Activated T-cell treated with anti-CD3 and anti-CD28 coated beads for 1 hour (primary cell): ENCODE data around the gene CA5B.
"Not testable (repeated sequence)": the region's sequence is repeated elsewhere in the genome, so short reads cannot be mapped to it uniquely, and the experiment has no call there.

Experiments used
- DNase-seq: peaks from one replicate; pipeline ENCODE4 v3.0.0-alpha.2; 2020; ENCODE audit warnings: low read depth

The CA5B gene

GRCh38 chrX:15814771-15815365 lies 76.8 kb downstream of the CA5B start:
- DNase-seq, result no peak

DNA sequence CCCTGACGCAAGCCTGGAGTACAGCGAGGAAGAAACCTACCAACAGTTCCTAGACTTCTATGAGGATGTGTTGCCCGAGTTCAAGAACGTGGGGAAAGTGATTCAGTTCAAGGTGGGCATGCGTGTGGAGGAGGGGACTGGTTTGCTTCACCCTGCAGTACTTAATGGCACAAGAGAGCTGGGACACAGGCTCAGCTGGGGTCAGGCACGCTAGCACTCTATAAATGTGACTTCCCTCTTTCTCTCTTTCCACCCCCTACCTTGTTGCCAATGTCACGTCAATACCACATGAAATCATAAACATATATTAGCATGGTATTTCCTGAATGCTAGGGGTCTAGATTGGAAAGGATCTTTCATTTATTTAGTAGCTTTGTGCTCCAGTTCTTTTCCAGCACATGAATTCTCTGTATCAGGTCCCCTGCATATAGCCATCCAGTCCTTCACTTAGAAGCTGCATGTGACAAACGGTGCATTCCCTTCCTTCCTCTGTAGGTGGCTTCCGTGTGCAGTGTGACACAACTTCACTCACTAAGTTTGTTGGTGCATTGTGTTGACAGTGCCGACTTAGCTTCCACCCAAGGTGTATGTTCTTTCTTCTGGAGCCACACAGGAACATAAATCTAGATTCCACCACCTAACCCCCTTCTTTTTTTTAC lies 77.8 kb downstream of the CA5B start:
- DNase-seq, result no peak

DNA sequence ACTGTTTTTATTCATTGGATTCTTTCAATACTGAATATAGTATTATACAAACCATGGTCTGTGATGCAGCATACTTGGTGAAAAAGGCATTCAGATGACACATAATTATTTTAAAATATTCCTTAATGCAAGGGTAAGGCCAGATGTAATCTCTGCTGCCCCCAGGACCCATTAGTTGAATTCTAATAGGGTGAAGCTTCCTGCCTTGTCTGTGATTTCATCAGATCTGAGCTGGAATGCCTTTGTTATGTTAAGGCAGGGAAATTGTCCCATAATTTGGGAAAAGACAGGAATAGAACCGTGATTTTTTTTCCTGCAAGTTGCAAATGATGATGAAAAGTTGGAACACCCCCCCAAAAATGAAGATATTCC lies 78.4 kb downstream of the CA5B start:
- DNase-seq, result no peak

GRCh38 chrX:15816886-15817285 lies 78.8 kb downstream of the CA5B start:
- no peak for DNase-seq

- no peak for DNase-seq
Measured at GRCh38 chrX:15820106-15821073, 82.3 kb downstream of the CA5B start.

DNA sequence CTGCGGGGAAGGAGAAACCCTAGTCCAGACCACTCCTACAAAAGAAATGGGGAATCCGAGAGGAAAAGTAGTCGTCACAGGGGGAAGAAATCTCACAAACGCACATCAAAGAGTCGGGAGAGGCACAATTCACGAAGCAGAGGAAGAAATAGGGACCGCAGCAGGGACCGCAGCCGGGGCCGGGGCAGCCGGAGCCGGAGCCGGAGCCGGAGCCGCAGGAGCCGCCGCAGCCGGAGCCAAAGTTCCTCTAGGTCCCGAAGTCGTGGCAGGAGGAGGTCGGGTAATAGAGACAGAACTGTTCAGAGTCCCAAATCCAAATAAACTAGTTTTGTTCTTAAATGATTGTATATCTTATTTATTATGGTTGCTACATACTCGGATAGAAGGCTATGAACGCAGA lies 84.9 kb downstream of the CA5B start:
- DNase-seq, result no peak

DNA sequence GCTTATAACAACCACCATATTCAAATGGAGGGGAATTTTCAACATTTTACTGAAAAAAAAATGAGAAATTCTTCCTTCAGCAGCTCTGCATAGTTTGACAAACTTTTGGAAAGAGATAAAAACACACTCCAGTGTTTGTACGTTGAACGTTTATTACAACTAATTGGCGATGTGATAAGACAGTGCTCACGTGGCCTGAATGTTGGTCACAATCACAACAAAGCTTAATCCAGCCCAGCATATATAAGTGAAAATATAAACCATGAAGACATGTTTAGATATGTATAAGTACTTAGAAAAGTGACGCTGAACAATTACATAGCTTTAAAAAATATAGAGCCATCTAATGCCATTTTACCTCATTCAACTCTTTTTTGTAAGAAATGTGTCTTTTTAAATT lies 87.9 kb downstream of the CA5B start:
- DNase-seq, result no peak

GRCh38 chrX:15829217-15829616 lies 91.1 kb downstream of the CA5B start:
- no peak for DNase-seq

DNA sequence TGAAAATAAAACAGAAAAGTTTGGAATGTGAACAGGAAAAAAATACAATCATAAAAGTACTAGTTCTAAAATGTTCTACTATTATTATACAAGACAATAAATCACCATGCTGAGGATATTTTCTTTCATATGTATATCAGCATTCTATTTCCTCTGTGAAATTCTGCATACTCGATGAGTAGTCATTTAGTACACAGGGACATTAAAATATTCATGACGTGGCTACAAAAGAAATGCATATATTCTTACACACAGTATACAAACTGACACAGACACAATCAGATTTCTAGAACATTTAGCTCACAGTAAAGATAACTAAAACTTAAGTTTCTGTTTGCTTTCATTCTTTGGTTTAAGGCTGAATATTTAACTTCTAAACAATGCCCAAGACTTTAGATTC lies 93.3 kb downstream of the CA5B start:
- not testable (repeated sequence) for DNase-seq

GRCh38 chrX:15834053-15834452 lies 96.0 kb downstream of the CA5B start:
- no peak for DNase-seq

- no peak for DNase-seq
Measured at GRCh38 chrX:15834827-15835595, 96.9 kb downstream of the CA5B start.
